IPS DF 4.7 (cell line): ENCODE data around the gene PLAAT2.

Experiments
- DNase-seq: peaks from one replicate; pipeline ENCODE4 v3.0.0-alpha.2; 2013; ENCODE audit warnings: low spot score; ENCODE audit errors: extremely low read depth

PLAAT2 gene

DNA sequence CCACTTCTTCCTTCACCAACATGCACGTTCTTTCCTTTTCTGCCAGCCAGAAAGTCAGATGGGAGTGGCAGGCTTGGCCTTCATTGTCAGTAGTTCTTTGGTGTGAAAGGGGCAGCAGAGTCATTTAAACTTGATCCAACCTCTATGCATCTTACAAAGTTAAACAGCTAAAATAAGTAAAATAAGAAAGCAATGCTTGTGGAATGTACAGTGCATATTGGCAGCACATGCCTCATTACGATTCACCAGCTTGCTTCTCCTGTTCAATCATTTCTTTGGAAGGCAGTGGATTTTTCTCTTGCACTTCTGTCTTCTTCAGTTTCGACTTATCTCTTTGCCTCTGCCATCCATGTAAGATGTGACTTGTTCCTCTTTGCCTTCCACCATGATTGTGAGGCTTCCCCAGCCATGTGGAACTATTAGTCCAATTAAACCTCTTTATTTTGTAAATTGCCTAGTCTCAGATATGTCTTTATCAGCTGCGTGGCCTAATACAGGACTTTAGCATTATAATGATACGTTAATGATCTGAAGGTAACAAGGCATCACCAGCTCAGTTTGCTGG lies 42.5 kb downstream of the PLAAT2 start:
- DNase-seq: no peak

DNA sequence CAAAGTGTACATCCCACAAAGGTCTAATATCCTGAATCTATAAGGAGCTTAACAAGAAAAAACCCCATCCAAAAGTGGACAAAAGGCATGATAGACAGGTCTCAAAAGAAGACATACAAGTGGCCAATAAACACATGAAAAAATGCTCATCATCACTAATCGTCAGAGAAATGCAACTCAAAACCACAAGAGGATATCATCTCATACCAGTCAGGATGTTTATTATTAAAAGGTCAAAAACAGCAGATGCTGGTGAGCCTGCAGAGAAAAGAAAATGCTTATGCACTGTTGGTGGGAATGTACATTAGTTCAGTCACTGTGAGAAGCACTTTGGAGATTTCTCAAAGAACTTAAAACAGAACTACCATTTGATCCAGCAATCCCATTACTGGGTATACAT lies 44.6 kb downstream of the PLAAT2 start:
- no peak for DNase-seq

DNA sequence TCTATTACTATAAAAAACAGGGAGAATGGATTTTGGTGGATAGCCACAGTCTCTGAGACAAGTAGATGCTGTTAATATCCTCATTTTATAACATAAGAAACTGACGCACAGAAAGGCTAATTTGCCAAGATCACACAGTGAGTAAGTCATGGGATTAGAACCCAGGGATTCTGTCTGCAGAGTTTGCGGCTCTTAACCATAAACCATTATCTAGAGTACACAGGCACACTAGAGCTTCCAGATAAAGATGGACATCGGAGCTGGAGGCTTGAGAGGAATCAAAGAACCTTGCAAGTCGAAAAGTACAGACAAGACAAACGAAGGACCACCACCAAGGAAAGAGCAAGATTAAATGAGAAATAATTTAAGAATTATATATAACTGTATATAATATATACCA lies 46.0 kb downstream of the PLAAT2 start:
- DNase-seq: no peak

DNA sequence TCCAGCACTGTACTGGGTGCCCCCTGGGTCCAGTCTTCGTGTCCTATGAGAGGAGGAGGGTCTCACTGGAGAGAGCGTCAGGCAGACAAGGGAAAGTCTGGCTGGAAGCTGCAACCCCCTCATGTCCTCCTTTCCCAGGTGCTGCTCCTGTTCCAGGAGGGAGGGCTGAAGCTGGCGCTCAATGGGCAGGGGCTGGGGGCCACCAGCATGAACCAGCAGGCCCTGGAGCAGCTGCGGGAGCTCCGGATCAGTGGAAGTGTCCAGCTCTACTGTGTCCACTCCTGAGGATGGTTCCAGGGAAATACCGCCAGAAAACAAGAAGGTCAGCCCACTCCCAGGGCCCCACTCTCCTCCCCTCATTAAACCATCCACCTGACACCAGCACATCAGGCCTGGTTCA lies 47.1 kb downstream of the PLAAT2 start:
- DNase-seq: no peak

DNA sequence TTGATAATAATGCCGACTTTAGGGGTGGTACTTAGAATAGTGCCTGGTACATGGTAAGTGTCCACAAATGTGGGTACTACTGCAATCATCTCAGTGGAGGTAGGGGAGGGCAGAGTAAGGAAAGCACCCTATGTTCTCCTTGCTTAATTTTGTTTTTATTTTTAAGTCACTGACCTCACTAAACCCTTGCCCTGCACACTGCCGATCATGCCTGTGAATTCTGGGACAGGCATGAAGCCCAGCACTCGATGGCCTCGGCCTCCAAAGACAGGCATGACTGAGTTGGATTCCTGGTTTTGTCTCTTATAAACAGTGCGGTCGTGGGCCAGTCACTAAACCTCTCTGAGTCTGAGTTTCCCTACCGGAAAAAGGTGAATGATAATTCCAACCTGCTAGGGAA lies 50.4 kb downstream of the PLAAT2 start:
- DNase-seq: no peak

DNA sequence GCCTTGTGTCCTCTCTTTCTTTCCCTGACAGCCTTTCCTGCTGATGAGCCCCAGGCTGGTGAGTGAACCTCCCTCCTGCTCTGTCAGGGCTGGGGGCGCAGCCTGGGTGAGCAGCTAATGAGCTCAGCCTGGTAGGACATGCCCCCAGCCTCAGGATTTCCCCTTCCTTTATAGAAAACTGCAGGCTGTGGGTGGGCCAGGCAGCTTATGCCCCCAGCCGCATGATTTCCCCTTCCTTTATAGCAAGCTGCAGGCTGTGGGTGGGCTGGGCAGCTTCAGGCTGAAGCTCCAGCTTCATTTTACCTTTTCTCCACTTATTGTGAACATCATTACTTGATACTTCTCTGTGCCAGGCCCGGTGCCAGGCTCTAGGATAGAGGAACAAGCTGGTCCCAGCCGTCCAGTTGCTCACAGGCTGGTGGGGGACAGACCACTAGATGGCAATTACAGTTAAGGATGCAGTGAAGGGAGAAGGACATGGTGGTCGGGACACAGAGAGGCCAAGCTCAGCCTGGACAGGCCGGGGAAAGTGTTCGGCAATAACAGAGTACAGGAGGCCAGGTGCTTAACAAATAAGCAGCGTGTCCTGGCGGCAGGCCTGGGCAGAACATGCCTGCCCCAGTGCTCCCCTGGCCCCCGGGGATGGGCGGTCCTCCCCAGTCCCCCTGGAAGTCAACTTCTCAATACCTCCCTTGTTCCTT lies 52.0 kb downstream of the PLAAT2 start:
- DNase-seq: no peak

DNA sequence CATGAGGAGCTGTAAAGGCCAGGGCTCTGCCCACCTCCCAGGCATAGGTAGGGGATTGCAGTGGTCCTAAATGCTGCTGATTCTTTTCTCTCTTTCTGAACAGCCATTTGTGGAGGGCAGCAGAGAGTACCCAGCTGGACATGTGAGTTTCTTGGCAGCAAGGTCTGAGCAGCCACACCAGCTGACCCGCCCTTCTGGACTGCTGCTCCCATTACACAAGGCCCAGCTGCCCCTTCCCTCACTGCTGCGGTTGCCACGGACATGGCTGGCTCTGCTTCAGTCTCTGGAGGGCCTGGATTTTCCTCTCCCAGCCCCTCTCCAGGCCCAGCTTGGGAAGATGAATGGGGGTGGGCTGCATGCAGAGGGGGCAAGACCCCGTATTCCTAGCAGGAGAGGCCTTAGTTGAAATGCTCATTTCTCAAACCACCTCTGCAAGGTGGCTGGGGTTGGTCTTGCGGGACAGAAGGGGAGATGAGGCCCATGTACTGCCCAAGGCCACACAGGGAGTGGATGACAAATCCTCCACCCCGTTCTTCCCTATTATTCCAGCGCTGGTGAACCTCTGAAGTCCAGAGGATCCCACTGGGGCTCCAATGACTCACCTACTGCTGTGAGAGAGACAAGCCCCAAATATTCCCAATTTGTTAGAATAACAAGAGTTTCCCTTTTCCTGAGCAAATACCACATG lies 52.7 kb downstream of the PLAAT2 start:
- no peak for DNase-seq

DNA sequence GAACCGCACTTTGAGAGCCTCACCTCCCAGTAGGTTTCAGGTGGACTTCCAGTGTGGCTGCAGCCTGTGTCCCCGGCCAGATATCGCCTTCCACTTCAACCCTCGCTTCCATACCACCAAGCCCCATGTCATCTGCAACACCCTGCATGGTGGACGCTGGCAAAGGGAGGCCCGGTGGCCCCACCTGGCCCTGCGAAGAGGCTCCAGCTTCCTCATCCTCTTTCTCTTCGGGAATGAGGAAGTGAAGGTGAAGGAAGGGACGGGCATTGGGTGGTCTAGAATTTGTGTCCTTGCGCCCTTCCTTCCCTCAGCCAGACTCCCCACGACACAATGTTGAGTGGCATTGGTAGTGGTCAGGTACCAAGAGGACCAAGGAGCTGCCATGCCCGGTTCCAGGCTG lies 54.4 kb downstream of the PLAAT2 start:
- DNase-seq: no peak

DNA sequence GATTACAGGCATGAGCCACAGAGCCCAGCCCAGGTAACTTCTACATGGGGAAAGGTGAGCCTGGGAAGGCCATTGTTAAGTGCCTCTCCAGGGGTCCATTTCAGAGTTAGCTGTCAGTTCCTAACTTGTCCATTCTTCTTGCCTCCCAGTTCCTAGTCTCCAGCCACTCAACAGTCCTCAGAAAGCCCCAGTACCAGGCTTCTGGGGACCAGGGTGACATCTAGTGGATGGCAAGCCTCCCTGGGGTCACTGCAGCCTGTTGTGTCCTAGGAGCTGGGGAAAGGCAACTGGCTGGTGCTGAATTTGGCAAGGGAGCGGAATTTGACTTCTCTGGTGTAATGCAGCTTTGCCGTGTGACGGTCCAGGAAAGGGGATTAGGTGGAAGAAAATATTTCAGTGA lies 55.2 kb downstream of the PLAAT2 start:
- DNase-seq: no peak

DNA sequence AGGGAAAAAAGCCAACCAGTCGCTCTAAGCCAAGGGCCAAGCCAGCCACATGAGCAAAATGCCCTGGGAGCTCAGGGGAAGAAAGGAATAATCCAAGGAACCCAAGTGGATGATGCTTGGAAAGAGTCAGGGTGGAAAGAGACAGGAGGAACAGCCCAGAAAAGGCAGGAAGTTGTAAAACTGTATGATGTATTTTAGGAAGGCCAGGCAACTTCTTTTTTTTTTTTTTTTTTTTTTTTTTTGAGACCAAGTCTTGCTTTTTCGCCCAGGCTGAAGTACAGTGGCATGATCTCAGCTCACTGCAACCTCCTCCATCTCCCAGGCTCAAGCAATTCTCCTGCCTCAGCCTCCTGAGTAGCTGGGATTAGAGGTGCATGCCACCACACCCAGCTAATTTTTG lies 55.7 kb downstream of the PLAAT2 start:
- DNase-seq: no peak

DNA sequence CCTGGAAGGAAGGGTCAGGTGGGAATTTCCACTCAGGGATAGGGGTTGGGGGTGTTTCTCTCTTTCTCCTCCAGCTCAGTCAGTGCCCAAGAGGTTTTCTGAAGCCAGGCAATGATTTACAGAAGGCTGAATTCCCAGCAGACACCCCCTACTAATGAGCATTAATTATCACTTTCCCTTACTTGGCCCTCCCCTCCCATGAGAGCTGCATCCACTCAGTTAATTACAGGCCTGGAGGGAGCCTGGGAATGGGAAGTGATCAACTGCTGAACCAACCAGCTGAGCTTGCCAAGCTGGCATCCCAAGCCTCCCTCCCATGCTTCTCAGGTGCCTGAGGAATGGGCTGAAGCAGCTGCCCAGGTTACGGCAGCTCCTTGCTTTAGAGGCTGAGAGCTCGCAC lies 56.3 kb downstream of the PLAAT2 start:
- no peak for DNase-seq

DNA sequence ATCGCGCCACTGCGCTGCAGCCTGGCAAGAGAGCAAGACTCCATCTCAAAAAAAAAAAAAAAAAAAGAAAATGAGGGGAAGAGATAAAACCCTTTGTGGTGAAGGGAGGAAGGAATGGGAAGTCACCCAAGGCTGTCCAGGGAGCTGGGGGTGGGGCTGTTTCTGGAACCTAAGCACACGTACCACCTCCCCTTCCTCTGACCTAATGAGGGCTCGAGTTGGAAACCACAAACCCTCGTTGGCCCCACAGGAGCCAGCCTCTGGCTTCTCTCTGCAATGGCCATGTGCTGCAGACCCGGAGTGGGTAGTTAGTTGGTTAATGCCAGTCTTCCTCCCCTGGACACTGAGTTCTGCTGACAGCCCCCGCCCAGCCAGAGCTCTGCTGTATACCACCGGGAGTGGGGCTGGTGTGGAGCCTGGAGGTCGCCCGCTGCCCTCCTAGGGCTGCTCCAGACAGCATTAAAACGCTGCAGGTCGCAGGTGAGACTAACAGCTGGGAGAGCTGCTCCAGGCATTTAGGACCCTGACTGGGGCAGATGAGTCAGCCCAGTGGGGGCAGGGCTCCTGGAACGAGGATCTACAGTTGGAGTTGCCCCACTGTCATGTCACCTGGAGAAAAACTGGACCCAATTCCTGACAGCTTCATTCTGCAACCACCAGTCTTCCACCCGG lies 57.2 kb downstream of the PLAAT2 start, which contains the start of gene LGALS12:
LGALS12 (plus strand) TSS at position 228 of the 672 bp plus-strand sequence; CDS start at position 603, 375 bp downstream.
- DNase-seq: no peak

DNA sequence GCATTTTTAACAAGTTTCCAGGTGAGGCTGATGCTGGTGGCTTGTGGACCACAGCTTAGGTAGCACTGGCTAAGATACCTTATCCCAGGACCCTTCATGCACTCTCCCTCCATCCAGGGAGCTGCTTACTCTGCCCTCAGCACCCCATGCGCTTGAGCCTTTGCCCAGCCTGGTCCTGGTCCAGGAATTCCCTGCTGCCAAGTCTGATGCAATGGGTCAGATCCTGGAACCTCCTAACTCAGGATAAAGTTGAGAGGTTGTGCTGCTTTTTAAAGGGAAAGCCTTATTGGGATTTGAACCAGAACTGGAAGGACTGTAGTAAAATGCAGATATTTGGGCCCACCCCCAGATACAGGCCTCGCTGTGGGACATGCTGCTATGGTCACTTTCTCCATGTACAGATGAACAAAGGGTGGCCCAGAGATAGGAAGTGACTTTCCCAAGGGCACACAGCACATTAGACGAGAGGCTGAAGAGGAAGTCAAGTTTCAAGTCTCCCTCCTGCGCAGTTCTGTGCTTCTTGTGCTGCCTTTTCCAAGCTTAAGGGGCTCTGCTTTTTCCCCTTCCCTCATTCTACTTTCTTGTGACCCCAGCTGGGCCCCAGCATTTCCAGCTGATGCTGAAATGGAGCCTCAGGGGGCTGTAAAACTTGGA lies 58.1 kb downstream of the PLAAT2 start:
- DNase-seq: no peak

DNA sequence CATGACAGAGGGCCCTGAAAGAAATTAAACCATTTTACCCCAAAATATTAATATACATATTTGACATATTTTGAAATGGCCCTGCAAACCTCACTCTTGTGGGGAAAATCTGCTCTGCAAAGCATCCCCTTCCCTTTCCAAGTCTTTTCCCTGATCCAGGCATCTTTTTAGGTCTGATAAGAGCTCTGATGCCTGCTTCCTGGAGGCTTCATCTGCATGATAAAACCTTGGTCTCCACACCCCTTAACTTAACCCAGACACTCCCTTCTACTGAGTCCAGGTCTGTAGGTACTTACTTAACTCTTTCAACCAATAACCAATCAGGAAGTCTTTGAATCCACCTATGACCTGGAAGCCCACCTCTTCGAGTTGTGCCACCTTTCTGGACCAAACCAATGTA lies 59.1 kb downstream of the PLAAT2 start:
- DNase-seq: no peak

DNA sequence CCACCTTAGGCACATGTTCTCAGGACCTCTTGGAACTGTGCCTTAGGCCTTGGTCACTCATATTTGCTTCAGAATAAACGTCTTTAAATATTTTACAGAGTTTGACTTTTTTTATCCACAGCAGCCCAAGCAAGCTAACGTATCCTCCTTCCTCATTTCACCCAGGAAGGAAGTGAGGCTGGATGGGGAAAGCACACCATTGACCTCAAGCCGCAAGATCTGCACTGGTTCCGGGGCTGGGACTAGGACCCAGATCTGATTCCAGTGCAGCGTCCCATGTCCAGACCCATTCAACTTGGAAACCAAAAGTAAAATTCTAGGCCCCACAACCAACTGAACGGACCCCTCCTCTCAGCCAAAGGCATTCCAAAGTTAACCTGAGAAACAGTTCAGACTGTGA lies 59.7 kb downstream of the PLAAT2 start:
- no peak for DNase-seq
